Measurements from ENCODE around the gene CATSPERZ. TPM values are rescaled to one million over a fixed set of nuclear protein-coding genes. Genes with fewer than 3 reads are reported as not detected.
A peak's percentile ranks its signal among the peaks of the same experiment; 100 is the strongest.

CATSPERZ gene
- total and polyA plus RNA-seq, 2 of the 13 experiments (the other 11 are each of a cell fraction or from before 2014, with no cell fraction given): 0.22 to 0.48 TPM

GRCh38 chr11:64305075-64305690 is 5.0 kb downstream of the CATSPERZ start, which contains the start of gene ESRRA (continued):
- TF ChIP-seq TFDP1 (CRISPR knock-in tag; IDR thresholded peaks at IDR 0.05; ENCODE audit: borderline replicate concordance) (no peak), ZNF563 (CRISPR knock-in tag; IDR thresholded peaks at IDR 0.05) (no peak), CERS6 (CRISPR knock-in tag; IDR thresholded peaks at IDR 0.05) (no peak), CBX2 (IDR thresholded peaks at IDR 0.05; ENCODE audit: low read depth, low read length) (no peak), CBX2 (CRISPR knock-in tag; IDR thresholded peaks at IDR 0.05; ENCODE audit: low read depth) (no peak), ZNF34 (CRISPR knock-in tag; IDR thresholded peaks at IDR 0.05; ENCODE audit: borderline replicate concordance) (no peak), SIN3A (IDR thresholded peaks at IDR 0.05; ENCODE audit: borderline replicate concordance, low read depth, low read length) (peak; percentile 71; the same call in 1 of the 2 replicates), TBX2 (CRISPR knock-in tag; IDR thresholded peaks at IDR 0.05; ENCODE audit: borderline replicate concordance) (no peak), AKNA (CRISPR knock-in tag; IDR thresholded peaks at IDR 0.05; ENCODE audit: borderline replicate concordance) (no peak), POGK (CRISPR knock-in tag; conservative IDR thresholded peaks at IDR 0.05) (no peak), RBFOX2 (IDR thresholded peaks at IDR 0.05; ENCODE audit: low read depth, low read length) (peak; percentile 43), ZNF75D (CRISPR knock-in tag; IDR thresholded peaks at IDR 0.05; ENCODE audit: borderline replicate concordance) (no peak), TCF12 (IDR thresholded peaks at IDR 0.05) (no peak), TCF12 (CRISPR knock-in tag; IDR thresholded peaks at IDR 0.05) (no peak), ELF1 (CRISPR knock-in tag; IDR thresholded peaks at IDR 0.05) (no peak), CSRNP2 (CRISPR knock-in tag; conservative IDR thresholded peaks at IDR 0.05; ENCODE audit: low read depth) (no peak), ZNF883 (CRISPR knock-in tag; IDR thresholded peaks at IDR 0.05; ENCODE audit: not compliant biosample characterization) (no peak), SRSF1 (optimal IDR thresholded peaks at IDR 0.05; ENCODE audit: low read depth, low read length) (no peak), TRIM24 (CRISPR knock-in tag; IDR thresholded peaks at IDR 0.05) (no peak)

All from HepG2 (cell line).